K562 (cell line): Measurements from ENCODE around the gene COP1. TPM values are rescaled to one million over a fixed set of nuclear protein-coding genes. Genes with fewer than 3 reads are reported as not detected.

Experiments
- BCLAF1 ChIP-seq, 2 experiments: fragments of 450-650 bp in 1 of 2; IDR thresholded peaks; 2 replicates each; pipeline ENCODE4 v1.6.1; 2011 to 2017; ENCODE audit warnings: low read depth in 2 of 2, antibody characterized with exemption in 1 of 2, borderline replicate concordance in 1 of 2, low read length in 1 of 2, mild to moderate bottlenecking in 1 of 2, mixed read lengths in 1 of 2; ENCODE audit not compliant: control insufficient read depth in 1 of 2
- CXXC5 ChIP-seq: fragments of 250-450 bp; sonication (Bioruptor Pico); IDR thresholded peaks from 2 replicates; pipeline ENCODE4 v1.8.0; 2022; ENCODE audit warnings: inconsistent platforms, mild to moderate bottlenecking, moderate library complexity
- DACH1 ChIP-seq: fragments of 450-650 bp; IDR thresholded peaks from 2 replicates; pipeline ENCODE4 v1.6.1; 2018; ENCODE audit not compliant: partially characterized antibody
- MIER1 ChIP-seq: fragments of 450-650 bp; IDR thresholded peaks from 2 replicates; pipeline ENCODE4 v1.6.1; 2016; ENCODE audit warnings: antibody characterized with exemption, mild to moderate bottlenecking, low read depth
- MTA3 ChIP-seq: fragments of 450-650 bp; formaldehyde crosslinking; IDR thresholded peaks from 2 replicates; pipeline ENCODE4 v1.6.1; 2017; ENCODE audit warnings: mild to moderate bottlenecking, borderline replicate concordance
- NFE2L1 ChIP-seq: fragments of 450-650 bp; IDR thresholded peaks from 2 replicates; pipeline ENCODE4 v1.6.1; 2016; ENCODE audit warnings: missing genetic modification characterization, low read depth, mild to moderate bottlenecking, missing compliant biosample characterization, moderate library complexity, borderline replicate concordance
- NR2F6 ChIP-seq: fragments of 450-650 bp; formaldehyde crosslinking; IDR thresholded peaks from 2 replicates; pipeline ENCODE4 v1.4.0; 2020; ENCODE audit warnings: mild to moderate bottlenecking
- PHB2 ChIP-seq: fragments of 450-650 bp; IDR thresholded peaks from 2 replicates; pipeline ENCODE4 v1.6.1; 2017; ENCODE audit warnings: low read depth
- PRMT5 ChIP-seq: sonication (generic); formaldehyde crosslinking; IDR thresholded peaks from 2 replicates; pipeline ENCODE4 v1.5.0; 2020; ENCODE audit warnings: missing genetic modification reagents
- SMARCA5 ChIP-seq: fragments of 450-650 bp; IDR thresholded peaks from 2 replicates; pipeline ENCODE4 v1.6.1; 2016
- SMC3 ChIP-seq: conservative IDR thresholded peaks from 2 replicates; pipeline ENCODE4 v1.6.1; 2011; ENCODE audit warnings: low read depth, low read length, improper control_type of control experiment; ENCODE audit not compliant: insufficient read depth
- STAG1 ChIP-seq: sonication (generic); formaldehyde crosslinking; IDR thresholded peaks from 2 replicates; pipeline ENCODE4 v1.5.0; 2020; ENCODE audit warnings: missing genetic modification reagents, borderline replicate concordance
- TAL1 ChIP-seq: fragments of 450-650 bp; IDR thresholded peaks from 2 replicates; pipeline ENCODE4 v1.6.1; 2016; ENCODE audit warnings: mild to moderate bottlenecking
- VEZF1 ChIP-seq: fragments of 200-800 bp; sonication (Bioruptor generic); IDR thresholded peaks from 2 replicates; pipeline ENCODE4 v1.6.1; 2017; ENCODE audit warnings: missing genetic modification characterization, missing compliant biosample characterization
- ZNF184 ChIP-seq: sonication (generic); formaldehyde crosslinking; IDR thresholded peaks from 2 replicates; pipeline ENCODE4 v1.5.0; 2020; ENCODE audit warnings: missing genetic modification reagents
- ZNF253 ChIP-seq: fragments of 250-450 bp; sonication (Bioruptor Pico); conservative IDR thresholded peaks from 2 replicates; pipeline ENCODE4 v1.6.1; 2021; ENCODE audit warnings: mild to moderate bottlenecking
- ZNF384 ChIP-seq: IDR thresholded peaks from 2 replicates; pipeline ENCODE4 v1.6.1; 2012; ENCODE audit warnings: low read depth, low read length, improper control_type of control experiment
- ZNF589 ChIP-seq: fragments of 200-800 bp; sonication (Bioruptor generic); IDR thresholded peaks from 2 replicates; pipeline ENCODE4 v1.6.1; 2016; ENCODE audit warnings: low read depth, missing genetic modification characterization, missing compliant biosample characterization
- polyA plus RNA-seq, 8 experiments: library from polyadenylated mRNA; depleted of rRNA in 4 of 8; stranded (reverse) in 5 of 8; unstranded in 3 of 8; fragments of >200 nt; fragmentation: Nextera tagmentation in 2 of 8; fragmentation: Illumina TruSeq in 1 of 8; extraction: Ambion mirVana in 2 of 8; extraction: Trizol in 1 of 8; gene quantifications; 2 replicates each; pipeline versions ENCODE4 v1.2.1 to v1.2.3, GENCODE V29; 2011 to 2014; ENCODE audit warnings: inconsistent platforms in 1 of 8, missing spikeins in 1 of 8
- total RNA-seq, 7 experiments: library from RNA; depleted of rRNA in 6 of 7; stranded (reverse); fragments of >200 nt in 6 of 7; fragmentation: Illumina TruSeq in 2 of 7; extraction: Trizol in 2 of 7; gene quantifications; 2 replicates each; pipeline versions ENCODE4 v1.2.1 to v1.2.3, GENCODE V29; 2011 to 2021; ENCODE audit warnings: low replicate concordance in 1 of 7
- TF ChIP-seq, protein P1 (sequence below): fragments of 450-650 bp; IDR thresholded peaks from 2 replicates; pipeline ENCODE4 v1.7.0; 2016; ENCODE audit warnings: borderline replicate concordance

COP1 gene
- total and polyA plus RNA-seq, 9 of the 15 experiments (the other 6 are each of a cell fraction or from before 2014, with no cell fraction given), result 25.8 to 77.7 (median 58.6) TPM

GRCh38 chr1:176206961-176207902 lies at the start of gene COP1 (continued):
- TF ChIP-seq SMC3, result no peak
- TF ChIP-seq, protein P1, sequence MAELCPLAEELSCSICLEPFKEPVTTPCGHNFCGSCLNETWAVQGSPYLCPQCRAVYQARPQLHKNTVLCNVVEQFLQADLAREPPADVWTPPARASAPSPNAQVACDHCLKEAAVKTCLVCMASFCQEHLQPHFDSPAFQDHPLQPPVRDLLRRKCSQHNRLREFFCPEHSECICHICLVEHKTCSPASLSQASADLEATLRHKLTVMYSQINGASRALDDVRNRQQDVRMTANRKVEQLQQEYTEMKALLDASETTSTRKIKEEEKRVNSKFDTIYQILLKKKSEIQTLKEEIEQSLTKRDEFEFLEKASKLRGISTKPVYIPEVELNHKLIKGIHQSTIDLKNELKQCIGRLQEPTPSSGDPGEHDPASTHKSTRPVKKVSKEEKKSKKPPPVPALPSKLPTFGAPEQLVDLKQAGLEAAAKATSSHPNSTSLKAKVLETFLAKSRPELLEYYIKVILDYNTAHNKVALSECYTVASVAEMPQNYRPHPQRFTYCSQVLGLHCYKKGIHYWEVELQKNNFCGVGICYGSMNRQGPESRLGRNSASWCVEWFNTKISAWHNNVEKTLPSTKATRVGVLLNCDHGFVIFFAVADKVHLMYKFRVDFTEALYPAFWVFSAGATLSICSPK, result no peak
- no peak for TF ChIP-seq PRMT5 (CRISPR knock-in tag)
- peak; percentile 69 for TF ChIP-seq MTA3
- no peak for TF ChIP-seq STAG1 (CRISPR knock-in tag)
- TF ChIP-seq PHB2, result no peak; the same call in 1 of the 2 replicates
- peak; percentile 84 for TF ChIP-seq VEZF1
- TF ChIP-seq ZNF184, result no peak
- TF ChIP-seq TAL1, result no peak
- peak; percentile 94 for TF ChIP-seq ZNF384
- no peak for TF ChIP-seq MIER1
- no peak for TF ChIP-seq NFE2L1 (tag)
- peak; percentile 38; the same call in 1 of the 2 replicates for TF ChIP-seq NR2F6 (CRISPR knock-in tag)
- TF ChIP-seq BCLAF1 (IDR thresholded peaks at IDR 0.05; ENCODE audit: borderline replicate concordance in 1 of 2, control insufficient read depth in 1 of 2, low read depth in 2 of 2, low read length in 1 of 2), result no peak
- no peak for TF ChIP-seq SMARCA5
- TF ChIP-seq CXXC5 (CRISPR knock-in tag), result peak; percentile 95
- no peak for TF ChIP-seq ZNF253 (CRISPR knock-in tag)
- peak; percentile 69; the same call in 1 of the 2 replicates for TF ChIP-seq ZNF589 (CRISPR knock-in tag)
- TF ChIP-seq DACH1, result no peak
